ENCODE measurements around the gene KIF17.

KIF17 gene

DNA sequence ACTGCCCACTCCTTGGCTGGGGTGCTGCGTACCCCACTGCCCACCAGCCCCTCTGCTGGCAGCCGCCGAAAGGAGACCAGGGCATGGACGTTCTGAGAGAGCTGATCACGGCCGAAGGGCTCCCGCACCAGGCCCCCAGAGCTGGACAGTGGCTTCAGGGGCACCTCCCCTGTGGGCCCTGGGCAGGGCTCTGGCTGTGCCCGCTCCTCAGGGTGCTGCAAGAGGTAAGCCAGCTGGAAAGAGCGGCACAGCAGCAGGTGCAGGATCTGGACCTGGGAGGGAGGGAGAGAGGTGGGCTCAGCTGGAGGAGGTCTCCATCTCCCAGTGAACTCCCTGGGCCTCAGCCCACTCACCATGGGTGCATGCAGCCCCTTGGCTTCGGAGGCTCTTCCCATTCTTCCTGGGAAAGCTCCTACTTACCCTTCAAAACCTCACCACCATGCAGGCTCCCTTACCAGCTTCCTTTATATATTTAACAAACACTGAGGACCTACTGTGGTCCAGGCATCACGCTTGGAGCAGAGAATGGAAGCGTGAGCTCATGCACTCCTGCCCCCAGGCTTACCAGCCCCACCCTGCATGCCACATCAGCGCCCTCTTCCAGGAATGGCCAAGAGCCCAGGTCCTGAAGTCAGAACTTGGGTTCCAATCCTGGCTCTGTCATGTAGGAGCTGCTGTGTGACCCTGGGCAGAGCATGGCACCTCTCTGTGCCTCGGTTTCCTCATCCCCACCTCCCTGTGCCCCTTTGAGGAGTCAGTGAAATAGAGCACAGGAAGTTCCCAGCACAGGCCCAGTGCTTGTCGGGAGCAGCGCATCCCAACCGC is 6.8 kb upstream of the KIF17 start:
- Histone ChIP-seq H3K27me3 (ENCODE audit: control insufficient read depth, low read length) (peaks cover 23% of the 10 kb centered on the region), H3K4me2 (ENCODE audit: low read length) (no peak overlapping the region), H3K79me2 (ENCODE audit: control insufficient read depth, low read length) (no peaks in the 10 kb centered on the region), H3K4me3 (ENCODE audit: low read length) (no peak overlapping the region), H3K27ac (ENCODE audit: low read depth, low read length) (no peak overlapping the region), H3F3A (ENCODE audit: control insufficient read depth, insufficient read depth) (no peaks in the 10 kb centered on the region), H4K20me1 (ENCODE audit: control insufficient read depth, insufficient read depth, low read depth, low read length) (no peaks in the 10 kb centered on the region), H3K9me3 (ENCODE audit: control insufficient read depth, insufficient read depth, low read length) (no peaks in the 10 kb centered on the region), H3K4me1 (ENCODE audit: control insufficient read depth, low read length) (no peaks in the 10 kb centered on the region), H3K9me2 (replicated peaks; ENCODE audit: control insufficient read depth, low read length) (no peaks in the 10 kb centered on the region), H3K36me3 (ENCODE audit: control insufficient read depth, low read length) (no peaks in the 10 kb centered on the region)
- TF ChIP-seq EZH2phosphoT487 (IDR thresholded peaks at IDR 0.05; ENCODE audit: borderline replicate concordance, low read length) = no peak
- TF ChIP-seq, protein P1, sequence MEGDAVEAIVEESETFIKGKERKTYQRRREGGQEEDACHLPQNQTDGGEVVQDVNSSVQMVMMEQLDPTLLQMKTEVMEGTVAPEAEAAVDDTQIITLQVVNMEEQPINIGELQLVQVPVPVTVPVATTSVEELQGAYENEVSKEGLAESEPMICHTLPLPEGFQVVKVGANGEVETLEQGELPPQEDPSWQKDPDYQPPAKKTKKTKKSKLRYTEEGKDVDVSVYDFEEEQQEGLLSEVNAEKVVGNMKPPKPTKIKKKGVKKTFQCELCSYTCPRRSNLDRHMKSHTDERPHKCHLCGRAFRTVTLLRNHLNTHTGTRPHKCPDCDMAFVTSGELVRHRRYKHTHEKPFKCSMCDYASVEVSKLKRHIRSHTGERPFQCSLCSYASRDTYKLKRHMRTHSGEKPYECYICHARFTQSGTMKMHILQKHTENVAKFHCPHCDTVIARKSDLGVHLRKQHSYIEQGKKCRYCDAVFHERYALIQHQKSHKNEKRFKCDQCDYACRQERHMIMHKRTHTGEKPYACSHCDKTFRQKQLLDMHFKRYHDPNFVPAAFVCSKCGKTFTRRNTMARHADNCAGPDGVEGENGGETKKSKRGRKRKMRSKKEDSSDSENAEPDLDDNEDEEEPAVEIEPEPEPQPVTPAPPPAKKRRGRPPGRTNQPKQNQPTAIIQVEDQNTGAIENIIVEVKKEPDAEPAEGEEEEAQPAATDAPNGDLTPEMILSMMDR (IDR thresholded peaks at IDR 0.05; ENCODE audit: low read depth, low read length, poor library complexity, severe bottlenecking) = no peak

DNA sequence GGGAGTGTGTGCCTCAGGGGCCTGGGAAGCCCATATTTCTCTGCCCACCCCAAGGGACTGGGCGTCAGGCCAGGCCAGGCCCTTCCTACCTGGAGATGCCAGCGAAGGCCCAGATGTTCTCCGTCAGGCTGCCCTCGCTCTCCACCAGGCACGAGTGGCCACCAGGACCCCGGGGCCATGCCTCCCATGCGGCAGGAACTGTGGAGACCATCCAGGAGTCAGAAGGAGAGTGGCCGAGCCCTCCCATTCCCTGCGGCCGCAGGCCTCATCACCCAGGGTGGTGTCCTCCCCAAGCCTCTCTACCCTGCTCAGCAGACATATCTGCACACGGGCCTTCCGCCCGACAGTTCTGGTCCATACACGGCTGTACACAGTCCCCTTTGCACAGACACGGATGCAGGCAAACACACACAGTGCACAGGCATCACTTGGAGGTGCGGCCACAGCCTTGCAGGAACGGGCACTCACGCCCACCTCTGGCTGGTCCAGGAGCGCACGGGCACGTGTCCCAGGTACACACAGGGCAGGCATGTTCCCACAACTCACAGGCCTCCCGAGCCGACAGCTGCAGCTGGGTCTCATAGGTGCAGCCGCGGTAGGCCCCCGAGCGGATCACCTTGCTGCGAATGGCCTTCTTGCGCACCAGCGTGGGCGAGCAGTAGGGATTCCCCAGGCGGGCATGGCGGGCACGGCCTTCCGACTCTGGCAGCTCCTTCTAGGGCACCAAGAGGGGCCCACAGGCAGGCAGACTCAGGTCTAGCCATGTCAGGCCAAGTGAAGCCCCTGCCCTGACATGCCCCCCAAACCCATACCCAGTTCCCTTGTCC is 5.9 kb upstream of the KIF17 start:
- Histone ChIP-seq H3K27ac (ENCODE audit: low read depth, low read length) (no peak overlapping the region), H3K4me3 (ENCODE audit: low read length) (no peak overlapping the region), H3K4me2 (ENCODE audit: low read length) (no peak overlapping the region), H3K9me2 (replicated peaks; ENCODE audit: control insufficient read depth, low read length) (no peaks in the 10 kb centered on the region), H3K4me1 (ENCODE audit: control insufficient read depth, low read length) (no peaks in the 10 kb centered on the region), H3K27me3 (ENCODE audit: control insufficient read depth, low read length) (peaks cover 22% of the 10 kb centered on the region), H3K9me3 (ENCODE audit: control insufficient read depth, insufficient read depth, low read length) (no peaks in the 10 kb centered on the region), H3K79me2 (ENCODE audit: control insufficient read depth, low read length) (no peaks in the 10 kb centered on the region), H3K36me3 (ENCODE audit: control insufficient read depth, low read length) (no peaks in the 10 kb centered on the region), H3F3A (ENCODE audit: control insufficient read depth, insufficient read depth) (no peaks in the 10 kb centered on the region), H4K20me1 (ENCODE audit: control insufficient read depth, insufficient read depth, low read depth, low read length) (no peaks in the 10 kb centered on the region)
- TF ChIP-seq, protein P1 (IDR thresholded peaks at IDR 0.05; ENCODE audit: low read depth, low read length, poor library complexity, severe bottlenecking) = no peak
- no peak for TF ChIP-seq EZH2phosphoT487 (IDR thresholded peaks at IDR 0.05; ENCODE audit: borderline replicate concordance, low read length)

DNA sequence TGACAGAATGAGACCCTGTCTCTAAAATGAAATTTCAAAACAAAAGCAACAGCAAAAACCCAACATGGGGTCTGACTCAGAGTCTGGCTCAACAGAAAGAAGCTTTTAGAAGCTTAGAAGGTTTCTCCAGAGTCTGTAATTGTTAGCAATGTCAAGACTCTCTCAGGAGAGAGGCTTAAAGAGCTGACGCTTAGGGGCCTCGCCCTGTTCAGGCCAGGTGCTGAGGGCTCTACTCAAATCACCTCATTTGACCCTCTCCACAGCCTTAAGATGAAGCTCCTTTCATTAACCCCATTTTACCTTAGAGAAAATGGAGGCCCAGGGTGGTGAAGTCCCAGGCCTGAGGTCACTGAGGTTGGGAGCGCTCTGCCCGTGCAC is 5.3 kb upstream of the KIF17 start:
- Histone ChIP-seq H3K79me2 (ENCODE audit: control insufficient read depth, low read length) (no peaks in the 10 kb centered on the region), H3K9me3 (ENCODE audit: control insufficient read depth, insufficient read depth, low read length) (no peaks in the 10 kb centered on the region), H3F3A (ENCODE audit: control insufficient read depth, insufficient read depth) (no peaks in the 10 kb centered on the region), H3K36me3 (ENCODE audit: control insufficient read depth, low read length) (no peaks in the 10 kb centered on the region), H3K27ac (ENCODE audit: low read depth, low read length) (no peak overlapping the region), H4K20me1 (ENCODE audit: control insufficient read depth, insufficient read depth, low read depth, low read length) (no peaks in the 10 kb centered on the region), H3K27me3 (ENCODE audit: control insufficient read depth, low read length) (peaks cover 23% of the 10 kb centered on the region), H3K9me2 (replicated peaks; ENCODE audit: control insufficient read depth, low read length) (no peaks in the 10 kb centered on the region), H3K4me1 (ENCODE audit: control insufficient read depth, low read length) (peaks cover under 1% of the 10 kb centered on the region; the same call in 1 of the 2 replicates), H3K4me3 (ENCODE audit: low read length) (no peak overlapping the region), H3K4me2 (ENCODE audit: low read length) (no peak overlapping the region)
- TF ChIP-seq, protein P1 (IDR thresholded peaks at IDR 0.05; ENCODE audit: low read depth, low read length, poor library complexity, severe bottlenecking) = no peak
- no peak for TF ChIP-seq EZH2phosphoT487 (IDR thresholded peaks at IDR 0.05; ENCODE audit: borderline replicate concordance, low read length)

All from DOHH2 (cell line).